HUES6 (cell line): ENCODE measurements around the gene SLC25A12.
"Not testable (repeated sequence)": the region's sequence is repeated elsewhere in the genome, so short reads cannot be mapped to it uniquely, and the experiment has no call there.

Source experiments
- H3K27ac ChIP-seq: 2 replicates; pipeline ENCODE4 v1.7.0; 2013; ENCODE audit warnings: low read depth, mild to moderate bottlenecking, low read length, inconsistent platforms
- H3K27me3 ChIP-seq: 2 replicates; pipeline ENCODE4 v1.6.1; 2013; ENCODE audit warnings: low read length; ENCODE audit not compliant: control insufficient read depth, insufficient read depth
- H3K36me3 ChIP-seq: 2 replicates; pipeline ENCODE4 v1.6.1; 2013; ENCODE audit warnings: low read length; ENCODE audit not compliant: control insufficient read depth, insufficient read depth
- H3K4me1 ChIP-seq: 2 replicates; pipeline ENCODE4 v1.6.1; 2013; ENCODE audit warnings: low read length; ENCODE audit not compliant: control insufficient read depth, insufficient read depth
- H3K4me3 ChIP-seq: 2 replicates; pipeline ENCODE4 v1.5.1; 2013; ENCODE audit warnings: low read depth, low read length
- H3K9ac ChIP-seq: one replicate; pipeline ENCODE4 v1.6.1; 2013; ENCODE audit warnings: mild to moderate bottlenecking, low read length
- H3K9me3 ChIP-seq: 2 replicates; pipeline ENCODE4 v1.6.1; 2013; ENCODE audit warnings: low read depth, low read length; ENCODE audit not compliant: control insufficient read depth, insufficient read depth

The SLC25A12 gene

DNA sequence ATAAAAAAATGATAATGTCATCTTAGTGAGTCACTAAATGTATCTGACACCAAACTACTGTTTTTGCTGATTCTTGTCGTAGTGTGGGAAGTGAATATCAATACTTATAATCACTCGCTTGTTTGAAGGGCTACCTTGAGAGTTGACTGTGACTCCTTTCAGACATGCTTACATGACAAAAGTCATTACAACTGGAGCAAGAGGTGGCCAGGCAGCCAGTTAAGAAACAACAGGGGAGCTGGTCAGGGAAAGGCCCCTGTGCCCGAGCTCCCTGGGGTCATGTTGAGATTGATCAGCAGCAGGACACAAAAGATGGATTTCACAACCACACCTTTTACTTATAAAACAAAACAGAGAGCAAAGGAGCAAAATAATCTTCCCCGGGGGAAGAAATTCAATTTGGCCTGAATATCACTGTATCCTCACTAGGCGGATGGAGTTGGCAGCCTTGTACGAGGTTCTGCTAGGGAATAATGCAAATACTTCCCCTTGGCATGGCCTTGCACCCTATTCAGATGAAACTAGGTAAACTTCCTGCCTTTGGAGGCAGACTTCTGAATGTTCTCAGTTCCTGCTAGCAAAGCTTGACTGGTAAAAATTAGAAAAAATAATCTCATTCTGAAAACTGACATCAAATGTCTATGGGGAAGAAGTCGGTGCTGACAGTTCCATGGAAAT is 105.6 kb downstream of the SLC25A12 start:
- peak overlapping the region; percentile 64 for H3K27ac ChIP-seq
- H3K9ac ChIP-seq, result no peak overlapping the region
- no peaks in the 10 kb centered on the region for H3K27me3 ChIP-seq
- H3K4me3 ChIP-seq, result no peak overlapping the region
- peaks cover 33% of the 10 kb centered on the region for H3K4me1 ChIP-seq
- H3K9me3 ChIP-seq, result no peaks in the 10 kb centered on the region
- peaks cover 18% of the 10 kb centered on the region for H3K36me3 ChIP-seq

- H3K27me3 ChIP-seq, result no peaks in the 10 kb centered on the region
- peak overlapping the region; percentile 14 for H3K9ac ChIP-seq
- H3K9me3 ChIP-seq, result no peaks in the 10 kb centered on the region
- H3K36me3 ChIP-seq, result peaks cover 22% of the 10 kb centered on the region
- no peak overlapping the region for H3K27ac ChIP-seq
- H3K4me3 ChIP-seq, result no peak overlapping the region
- H3K4me1 ChIP-seq, result peaks cover 25% of the 10 kb centered on the region
Observed at GRCh38 chr2:171787333-171788072, 106.5 kb downstream of the SLC25A12 start.

- Histone ChIP-seq H3K36me3 (peaks cover 22% of the 10 kb centered on the region), H3K27me3 (no peaks in the 10 kb centered on the region), H3K9me3 (peaks cover 9% of the 10 kb centered on the region; the same call in 1 of the 2 replicates), H3K27ac (no peak overlapping the region), H3K9ac (no peak overlapping the region), H3K4me1 (peaks cover 25% of the 10 kb centered on the region), H3K4me3 (no peak overlapping the region)
Observed at GRCh38 chr2:171785450-171785849, 108.6 kb downstream of the SLC25A12 start.

DNA sequence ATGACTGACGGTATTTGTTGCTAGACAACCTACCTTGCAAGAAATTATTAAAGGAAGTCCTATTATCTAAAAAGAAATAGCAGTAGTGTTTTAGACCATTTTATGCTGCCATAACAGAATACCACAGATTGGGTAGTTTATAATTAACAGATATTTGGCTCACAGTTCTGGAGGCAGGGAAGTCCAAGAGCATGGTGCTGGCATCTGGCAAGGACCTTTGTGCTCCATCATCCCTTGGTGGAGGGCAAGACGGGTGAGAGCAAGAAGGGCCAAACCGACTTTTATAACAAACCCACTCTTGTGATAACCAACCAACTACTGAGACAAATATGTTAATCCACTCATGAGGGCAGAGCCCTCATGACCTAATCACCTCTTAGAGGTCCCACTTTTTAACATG is 115.5 kb downstream of the SLC25A12 start:
- Histone ChIP-seq H3K27me3 (no peaks in the 10 kb centered on the region), H3K4me3 (no peak overlapping the region), H3K36me3 (0 out of 2 replicates have a peak, but pooled peaks cover 4% of the 10 kb centered on the region), H3K9ac (no peak overlapping the region), H3K27ac (no peak overlapping the region), H3K4me1 (no peaks in the 10 kb centered on the region), H3K9me3 (peaks cover 35% of the 10 kb centered on the region)

DNA sequence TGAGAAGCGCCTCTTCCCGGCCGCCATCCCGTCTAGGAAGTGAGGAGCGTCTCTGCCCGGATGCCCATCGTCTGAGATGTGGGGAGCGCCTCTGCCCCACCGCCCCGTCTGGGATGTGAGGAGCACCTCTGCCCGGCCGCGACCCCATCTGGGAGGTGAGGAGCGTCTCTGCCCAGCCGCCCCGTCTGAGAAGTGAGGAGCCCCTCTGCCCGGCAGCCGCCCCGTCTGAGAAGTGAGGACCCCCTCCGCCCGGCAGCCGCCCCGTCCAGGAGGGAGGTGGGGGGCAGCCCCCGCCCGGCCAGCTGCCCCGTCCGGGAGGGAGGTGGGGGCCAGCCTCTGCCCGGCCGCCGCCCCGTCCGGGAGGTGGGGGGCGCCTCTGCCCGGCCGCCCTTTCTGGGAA is 119.5 kb downstream of the SLC25A12 start:
- H3K27me3 ChIP-seq, H3K27ac ChIP-seq, H3K4me1 ChIP-seq, H3K4me3 ChIP-seq, H3K36me3 ChIP-seq, H3K9ac ChIP-seq: not testable (repeated sequence)
- H3K9me3 ChIP-seq, result peaks cover 41% of the 10 kb centered on the region

- H3K9ac ChIP-seq, result no peak overlapping the region
- no peak overlapping the region for H3K27ac ChIP-seq
- H3K4me3 ChIP-seq, result no peak overlapping the region
- peaks cover 31% of the 10 kb centered on the region for H3K9me3 ChIP-seq
- H3K4me1 ChIP-seq, result no peaks in the 10 kb centered on the region
- no peaks in the 10 kb centered on the region for H3K36me3 ChIP-seq
- H3K27me3 ChIP-seq, result no peaks in the 10 kb centered on the region
Observed at GRCh38 chr2:171772373-171772772, 121.7 kb downstream of the SLC25A12 start.

DNA sequence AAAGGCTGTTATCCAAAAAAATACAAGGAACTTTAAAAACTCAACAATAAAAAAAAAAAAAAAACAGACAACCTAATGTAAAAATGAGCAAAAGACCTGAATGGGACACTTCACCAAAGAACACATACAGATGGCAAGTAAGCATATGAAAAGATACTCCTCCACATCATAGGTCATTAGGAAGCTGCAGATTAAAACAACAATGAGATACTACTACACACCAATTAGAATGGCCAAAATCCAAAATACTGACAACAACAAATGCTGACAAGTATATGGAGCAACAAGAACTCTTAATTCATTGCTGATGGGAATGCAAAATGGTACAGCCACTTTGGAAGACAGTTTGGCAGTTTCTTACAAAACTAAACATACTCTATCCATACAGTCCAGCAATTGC is 122.6 kb downstream of the SLC25A12 start:
- H3K4me1 ChIP-seq, result no peaks in the 10 kb centered on the region

DNA sequence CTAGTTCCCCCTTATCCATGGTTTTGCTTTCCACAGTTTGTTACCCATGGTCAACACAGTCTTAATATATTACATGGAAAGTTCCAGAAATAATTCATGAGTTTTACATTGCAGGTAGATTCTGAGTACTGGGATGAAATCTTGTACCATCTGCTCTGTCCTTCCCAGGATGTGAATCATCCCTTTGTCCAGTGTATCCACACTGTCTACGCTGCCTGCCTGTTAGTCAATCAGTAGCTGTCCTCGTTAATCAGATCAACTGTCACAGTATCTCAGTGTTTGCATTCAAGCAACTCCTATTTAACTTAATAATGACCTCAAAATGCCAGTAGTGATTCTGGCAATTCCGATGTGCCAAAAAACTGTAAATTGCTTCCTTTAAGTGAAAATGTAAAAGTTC is 130.4 kb downstream of the SLC25A12 start:
- Histone ChIP-seq H3K36me3 (peaks cover 16% of the 10 kb centered on the region), H3K27me3 (no peaks in the 10 kb centered on the region), H3K9ac (no peak overlapping the region), H3K27ac (no peak overlapping the region), H3K9me3 (no peaks in the 10 kb centered on the region), H3K4me1 (no peaks in the 10 kb centered on the region), H3K4me3 (no peak overlapping the region)

More for the DNA sequence above, 122.6 kb downstream of the SLC25A12 start:
- Histone ChIP-seq H3K27me3 (no peaks in the 10 kb centered on the region), H3K4me3 (no peak overlapping the region), H3K9ac (no peak overlapping the region), H3K9me3 (peaks cover 26% of the 10 kb centered on the region), H3K27ac (no peak overlapping the region), H3K36me3 (no peaks in the 10 kb centered on the region)

- Histone ChIP-seq H3K27ac (no peak overlapping the region; the same call in 1 of the 2 replicates), H3K27me3 (no peaks in the 10 kb centered on the region), H3K4me3 (no peak overlapping the region), H3K4me1 (no peaks in the 10 kb centered on the region), H3K9ac (no peak overlapping the region), H3K9me3 (no peaks in the 10 kb centered on the region), H3K36me3 (peaks cover 16% of the 10 kb centered on the region)
Observed at GRCh38 chr2:171762879-171763573, 131.0 kb downstream of the SLC25A12 start.

- H3K4me1 ChIP-seq, H3K9me3 ChIP-seq, H3K9ac ChIP-seq, H3K4me3 ChIP-seq, H3K27ac ChIP-seq, H3K27me3 ChIP-seq: not testable (repeated sequence)
- peaks cover 16% of the 10 kb centered on the region for H3K36me3 ChIP-seq
Observed at GRCh38 chr2:171761176-171761575, 132.9 kb downstream of the SLC25A12 start.

DNA sequence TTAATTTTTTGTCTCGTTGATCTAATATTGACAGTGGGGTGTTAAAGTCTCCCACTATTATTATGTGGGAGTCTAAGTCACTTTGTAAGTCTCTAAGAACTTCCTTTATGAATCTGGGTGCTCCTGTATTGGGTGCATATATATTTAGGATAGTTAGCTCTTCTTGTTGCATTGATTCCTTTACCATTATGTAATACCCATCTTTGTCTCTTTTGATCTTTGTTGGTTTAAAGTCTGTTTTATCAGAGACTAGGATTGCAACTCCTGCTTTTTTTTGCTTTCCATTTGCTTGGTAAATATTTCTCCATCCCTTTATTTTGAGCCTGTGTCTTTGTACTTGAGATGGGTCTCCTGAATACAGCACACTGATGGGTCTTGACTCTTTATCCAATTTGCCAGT is 135.3 kb downstream of the SLC25A12 start:
- H3K4me3 ChIP-seq, H3K27me3 ChIP-seq, H3K4me1 ChIP-seq, H3K9ac ChIP-seq, H3K9me3 ChIP-seq, H3K27ac ChIP-seq: not testable (repeated sequence)
- peaks cover 26% of the 10 kb centered on the region for H3K36me3 ChIP-seq
